Trophoblast cell (in vitro differentiated cells and primary cell): ENCODE data around the gene DAZAP2.

Source experiments
- DNase-seq, 2 donors: peaks; one replicate each; pipeline ENCODE4 v3.0.0-alpha.2; 2016
- H2AFZ ChIP-seq: 2 replicates; pipeline ENCODE4 v1.6.1; 2013; ENCODE audit warnings: low read length, moderate library complexity, mild to moderate bottlenecking; ENCODE audit not compliant: insufficient read depth, poor library complexity
- H2AK5ac ChIP-seq: 2 replicates; pipeline ENCODE4 v1.6.1; 2013; ENCODE audit warnings: mild to moderate bottlenecking, low read length
- H2BK120ac ChIP-seq: 2 replicates; pipeline ENCODE4 v1.6.1; 2013; ENCODE audit warnings: low read length, mild to moderate bottlenecking, moderate library complexity; ENCODE audit not compliant: insufficient read depth, poor library complexity
- H2BK12ac ChIP-seq: 2 replicates; pipeline ENCODE4 v1.6.1; 2013; ENCODE audit warnings: mild to moderate bottlenecking, low read length, moderate library complexity
- H2BK5ac ChIP-seq: 2 replicates; pipeline ENCODE4 v1.6.1; 2013; ENCODE audit warnings: low read length, low read depth, moderate library complexity, mild to moderate bottlenecking; ENCODE audit not compliant: poor library complexity
- H3K14ac ChIP-seq: 2 replicates; pipeline ENCODE4 v1.6.1; 2013; ENCODE audit warnings: mild to moderate bottlenecking, low read length
- H3K18ac ChIP-seq: 2 replicates; pipeline ENCODE4 v1.6.1; 2013; ENCODE audit warnings: mild to moderate bottlenecking, low read length
- H3K23ac ChIP-seq: 2 replicates; pipeline ENCODE4 v1.6.1; 2013; ENCODE audit warnings: low read length
- H3K27ac ChIP-seq: 2 replicates; pipeline ENCODE4 v1.5.1; 2013; ENCODE audit warnings: low read depth, mild to moderate bottlenecking, inconsistent platforms, low read length, moderate library complexity
- H3K27me3 ChIP-seq: 2 replicates; pipeline ENCODE4 v1.6.1; 2013; ENCODE audit warnings: inconsistent platforms, mild to moderate bottlenecking, low read length, moderate library complexity; ENCODE audit not compliant: insufficient read depth
- H3K36me3 ChIP-seq, 2 experiments: 1 replicate in 1 of 2; 2 replicates in 1 of 2; pipeline ENCODE4 v1.6.1; 2013; ENCODE audit warnings: low read length in 2 of 2, mild to moderate bottlenecking in 2 of 2, moderate library complexity in 1 of 2; ENCODE audit not compliant: insufficient read depth in 2 of 2, control insufficient read depth in 1 of 2
- H3K4ac ChIP-seq: 2 replicates; pipeline ENCODE4 v1.6.1; 2013; ENCODE audit warnings: low read depth, mild to moderate bottlenecking, low read length, moderate library complexity
- H3K4me1 ChIP-seq, 2 experiments: 1 replicate in 1 of 2; 2 replicates in 1 of 2; pipeline ENCODE4 v1.6.1; 2013; ENCODE audit warnings: low read length in 2 of 2, mild to moderate bottlenecking in 2 of 2, moderate library complexity in 1 of 2; ENCODE audit not compliant: insufficient read depth in 2 of 2, control insufficient read depth in 1 of 2
- H3K4me2 ChIP-seq: 2 replicates; pipeline ENCODE4 v1.6.1; 2013; ENCODE audit warnings: inconsistent platforms, mild to moderate bottlenecking, low read length, moderate library complexity
- H3K4me3 ChIP-seq: 2 replicates; pipeline ENCODE4 v1.5.1; 2013; ENCODE audit warnings: mild to moderate bottlenecking, low read depth, low read length, inconsistent platforms
- H3K79me1 ChIP-seq: one replicate; pipeline ENCODE4 v1.6.1; 2013; ENCODE audit warnings: low read length
- H3K79me2 ChIP-seq: 2 replicates; pipeline ENCODE4 v1.6.1; 2013; ENCODE audit warnings: low read length, mild to moderate bottlenecking; ENCODE audit not compliant: control insufficient read depth, insufficient read depth, poor library complexity
- H3K9ac ChIP-seq: 2 replicates; pipeline ENCODE4 v1.6.1; 2013; ENCODE audit warnings: mild to moderate bottlenecking, low read length
- H3K9me3 ChIP-seq: 2 replicates; pipeline ENCODE4 v1.6.1; 2013; ENCODE audit warnings: low read depth, mild to moderate bottlenecking, control low read depth, inconsistent platforms, low read length; ENCODE audit not compliant: insufficient read depth
- H4K12ac ChIP-seq: 2 replicates; pipeline ENCODE4 v1.6.1; 2013; ENCODE audit warnings: low read depth, mild to moderate bottlenecking, low read length, moderate library complexity
- H4K8ac ChIP-seq: 2 replicates; pipeline ENCODE4 v1.6.1; 2013; ENCODE audit warnings: low read depth, mild to moderate bottlenecking, low read length, moderate library complexity
- H4K91ac ChIP-seq: one replicate; pipeline ENCODE4 v1.6.1; 2013; ENCODE audit warnings: low read depth, mild to moderate bottlenecking, low read length, moderate library complexity
- WGBS: extraction: QIAGEN DNeasy Blood & Tissue Kit; methylation state at CpG from one replicate; pipeline ENCODE4 v1.1.7; 2013; ENCODE audit warnings: missing lambda C conversion rate; ENCODE audit not compliant: insufficient read length, insufficient coverage; ENCODE audit errors: extremely low coverage; 5-methylcytosine and 5-hydroxymethylcytosine counted together

The DAZAP2 gene

GRCh38 chr12:51222461-51222860, 16.2 kb upstream of the DAZAP2 start:
- 100% methylated on average over 3 of the region's 7 CpGs for WGBS
- H3K4me2 ChIP-seq, result no peak overlapping the region
- no peak overlapping the region for H3K23ac ChIP-seq
- H4K91ac ChIP-seq, result no peak overlapping the region
- no peak overlapping the region for H2AFZ ChIP-seq
- peaks cover 4 to 7% of the 10 kb centered on the region in 2 experiments for H3K4me1 ChIP-seq
- H2BK120ac ChIP-seq, result no peak overlapping the region
- no peak overlapping the region for H3K27ac ChIP-seq
- H3K14ac ChIP-seq, result no peak overlapping the region
- H4K8ac ChIP-seq, result no peak overlapping the region
- peaks cover 6% of the 10 kb centered on the region for H3K79me1 ChIP-seq
- no peak overlapping the region for H3K4ac ChIP-seq
- no peaks in the 10 kb centered on the region for H3K27me3 ChIP-seq
- no peak overlapping the region for H2BK12ac ChIP-seq
- no peak overlapping the region for H3K4me3 ChIP-seq
- no peaks in the 10 kb centered on the region for H3K36me3 ChIP-seq
- no peak overlapping the region for H4K12ac ChIP-seq
- no peak overlapping the region for H2AK5ac ChIP-seq
- no peaks in the 10 kb centered on the region for H3K9me3 ChIP-seq
- no peak overlapping the region for H3K9ac ChIP-seq
- peaks cover 2% of the 10 kb centered on the region for H3K79me2 ChIP-seq
- H2BK5ac ChIP-seq, result no peak overlapping the region
- DNase-seq, result no peak
- H3K18ac ChIP-seq, result no peak overlapping the region

- H2BK12ac ChIP-seq, result no peak overlapping the region
- H4K8ac ChIP-seq, result no peak overlapping the region
- no peak overlapping the region for H3K18ac ChIP-seq
- H3K9ac ChIP-seq, result no peak overlapping the region
- H2AK5ac ChIP-seq, result no peak overlapping the region
- H2AFZ ChIP-seq, result no peak overlapping the region
- no peaks in the 10 kb centered on the region for H3K79me2 ChIP-seq
- H3K4me1 ChIP-seq, result no peaks in the 10 kb centered on the region
- H3K27ac ChIP-seq, result no peak overlapping the region
- H3K4me2 ChIP-seq, result no peak overlapping the region
- no peak overlapping the region for H2BK120ac ChIP-seq
- no CpG with 5 or more reads among the region's 3 CpGs for WGBS
- H3K36me3 ChIP-seq, result no peaks in the 10 kb centered on the region
- no peaks in the 10 kb centered on the region for H3K79me1 ChIP-seq
- no peak overlapping the region for H3K4me3 ChIP-seq
- DNase-seq, result no peak
- no peak overlapping the region for H3K14ac ChIP-seq
- H3K4ac ChIP-seq, result no peak overlapping the region
- H4K12ac ChIP-seq, result no peak overlapping the region
- H3K27me3 ChIP-seq, result no peaks in the 10 kb centered on the region
- no peak overlapping the region for H2BK5ac ChIP-seq
- H3K9me3 ChIP-seq, result peaks cover 3% of the 10 kb centered on the region
- no peak overlapping the region for H4K91ac ChIP-seq
- H3K23ac ChIP-seq, result no peak overlapping the region
Measured at GRCh38 chr12:51224625-51225024, 14.0 kb upstream of the DAZAP2 start.

DNA sequence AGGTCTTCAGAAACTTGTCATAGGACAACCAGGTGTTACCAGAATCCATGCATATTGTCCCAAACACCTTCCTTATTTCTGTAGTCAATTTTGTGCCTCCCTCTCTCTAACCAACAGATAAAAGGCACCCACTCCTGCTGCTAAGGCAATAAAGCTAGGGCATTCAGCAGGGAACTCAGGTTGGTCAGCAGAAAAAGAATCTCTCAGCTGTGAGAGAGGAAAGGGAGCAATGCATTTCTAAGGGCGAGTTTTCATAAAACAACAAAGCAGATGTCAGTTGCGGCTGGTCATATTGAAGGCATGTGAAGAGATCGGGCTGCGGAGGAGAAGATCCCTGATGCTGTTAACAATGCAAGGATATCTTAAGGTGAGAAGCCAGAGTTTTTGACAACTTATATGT, 13.4 kb upstream of the DAZAP2 start:
- no peak overlapping the region for H3K9ac ChIP-seq
- H2AFZ ChIP-seq, result no peak overlapping the region
- H4K91ac ChIP-seq, result no peak overlapping the region
- H3K23ac ChIP-seq, result no peak overlapping the region
- no peaks in the 10 kb centered on the region for H3K79me1 ChIP-seq
- H4K8ac ChIP-seq, result no peak overlapping the region
- H3K27ac ChIP-seq, result no peak overlapping the region
- H2BK12ac ChIP-seq, result no peak overlapping the region
- no peaks in the 10 kb centered on the region for H3K27me3 ChIP-seq
- no peak overlapping the region for H2BK5ac ChIP-seq
- H3K18ac ChIP-seq, result no peak overlapping the region
- H3K36me3 ChIP-seq, result no peaks in the 10 kb centered on the region
- H2AK5ac ChIP-seq, result no peak overlapping the region
- H3K4ac ChIP-seq, result no peak overlapping the region
- H3K4me1 ChIP-seq, result no peaks in the 10 kb centered on the region
- H4K12ac ChIP-seq, result no peak overlapping the region
- no peaks in the 10 kb centered on the region for H3K79me2 ChIP-seq
- H2BK120ac ChIP-seq, result no peak overlapping the region
- DNase-seq, result no peak
- H3K4me3 ChIP-seq, result no peak overlapping the region
- H3K4me2 ChIP-seq, result no peak overlapping the region
- peaks cover 3% of the 10 kb centered on the region for H3K9me3 ChIP-seq
- WGBS, result no CpG with 5 or more reads among the region's 4 CpGs
- H3K14ac ChIP-seq, result no peak overlapping the region

DNA sequence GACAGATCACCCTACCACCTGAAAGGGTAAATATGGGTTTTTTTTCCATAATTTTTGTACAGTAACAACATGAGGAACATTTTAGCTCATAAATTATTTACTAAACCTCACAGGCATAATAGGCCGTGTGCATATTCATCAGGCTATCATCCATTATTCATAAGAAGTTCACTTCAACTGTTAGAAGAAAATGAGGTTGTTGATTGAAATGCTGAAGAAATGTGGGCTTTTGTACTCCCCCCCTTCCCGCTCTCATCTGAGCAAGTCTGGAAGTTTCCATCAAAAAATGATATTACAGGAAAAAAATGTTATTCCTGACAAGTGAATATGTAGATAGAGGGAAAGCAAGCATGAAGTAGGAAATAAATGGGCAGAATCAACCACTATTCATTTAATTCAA, 12.9 kb upstream of the DAZAP2 start:
- Histone ChIP-seq H3K18ac (no peak overlapping the region), H3K27me3 (no peaks in the 10 kb centered on the region), H3K36me3 (no peaks in the 10 kb centered on the region), H2AFZ (no peak overlapping the region), H3K79me2 (no peaks in the 10 kb centered on the region), H3K9me3 (peaks cover 3% of the 10 kb centered on the region), H4K8ac (no peak overlapping the region), H2BK5ac (no peak overlapping the region), H3K4ac (no peak overlapping the region), H3K4me1 (no peaks in the 10 kb centered on the region), H3K27ac (no peak overlapping the region), H2BK12ac (no peak overlapping the region), H2AK5ac (no peak overlapping the region), H3K4me3 (no peak overlapping the region), H3K23ac (no peak overlapping the region), H4K12ac (no peak overlapping the region), H4K91ac (no peak overlapping the region), H3K9ac (no peak overlapping the region), H3K14ac (no peak overlapping the region), H2BK120ac (no peak overlapping the region), H3K4me2 (no peak overlapping the region), H3K79me1 (no peaks in the 10 kb centered on the region)
- DNase-seq, result no peak
- WGBS, result no CpG with 5 or more reads among the region's 2 CpGs
